Gastroesophageal sphincter (tissue), 4 donors: Measurements from ENCODE around the gene ACKR3. TPM values are rescaled to one million over a fixed set of nuclear protein-coding genes. Genes with fewer than 3 reads are reported as not detected.

Experiments
- ATAC-seq: fragments of 150-250 bp; one replicate; pipeline ENCODE4 v1.9.1; 2016; ENCODE audit warnings: mild to moderate bottlenecking, moderate library complexity
- H3K27ac ChIP-seq, 4 donors: fragments of 200-600 bp; sonication (generic) in 3 of 4; 1 replicate in 3 of 4; 2 replicates in 1 of 4; pipeline ENCODE4 v1.5.1; 2016 to 2019
- H3K27me3 ChIP-seq: fragments of 200-600 bp; sonication (generic); one replicate; pipeline ENCODE4 v1.5.1; 2019
- H3K36me3 ChIP-seq, 2 donors: fragments of 200-600 bp; sonication (generic); one replicate each; pipeline ENCODE4 v1.5.1; 2019; ENCODE audit warnings: control low read depth in 1 of 2
- H3K4me1 ChIP-seq, 3 donors: fragments of 200-600 bp; sonication (generic); 1 replicate in 2 of 3; 2 replicates in 1 of 3; pipeline ENCODE4 v1.5.1; 2016 to 2019; ENCODE audit warnings: control low read depth in 2 of 3
- H3K4me3 ChIP-seq, 2 donors: fragments of 200-600 bp; sonication (generic); one replicate each; pipeline ENCODE4 v1.5.1; 2019; ENCODE audit warnings: mild to moderate bottlenecking in 1 of 2, moderate library complexity in 1 of 2
- H3K9me3 ChIP-seq, 3 donors: fragments of 200-600 bp; sonication (generic); one replicate each; pipeline ENCODE4 v1.5.1; 2017 to 2019; ENCODE audit warnings: control low read depth in 2 of 3
- EP300 ChIP-seq: sonication (generic); formaldehyde crosslinking; IDR thresholded peaks from one replicate; pipeline ENCODE4 v1.6.1; 2017; ENCODE audit warnings: antibody characterized with exemption, mild to moderate bottlenecking
- POLR2A ChIP-seq, 2 donors: fragments of 450-650 bp; IDR thresholded peaks; one replicate each; pipeline ENCODE4 v1.6.1; 2017; ENCODE audit warnings: antibody characterized with exemption in 2 of 2, mild to moderate bottlenecking in 2 of 2, moderate library complexity in 1 of 2
- POLR2AphosphoS5 ChIP-seq: sonication (generic); formaldehyde crosslinking; IDR thresholded peaks from one replicate; pipeline ENCODE4 v1.6.1; 2017; ENCODE audit warnings: antibody characterized with exemption
- WGBS, 2 donors: methylation state at CpG; one replicate each; pipeline ENCODE4 v1.1.5; 2018; ENCODE audit warnings: low coverage in 1 of 2; 5-methylcytosine and 5-hydroxymethylcytosine counted together
- total RNA-seq, 4 donors: library from RNA; depleted of rRNA; stranded (reverse); fragments of >200 nt; gene quantifications; one replicate each; pipeline ENCODE4 v1.1.0, GENCODE V29; 2016
- TF ChIP-seq, protein P1 (sequence below), 4 experiments: fragments of 200-600 bp in 2 of 4; fragments of 450-650 bp in 2 of 4; sonication (generic) in 1 of 4; IDR thresholded peaks; one replicate each; pipeline ENCODE4 v1.5.1; 2017 to 2019; ENCODE audit warnings: antibody characterized with exemption in 4 of 4, mild to moderate bottlenecking in 2 of 4, moderate library complexity in 2 of 4

ACKR3 gene
- total RNA-seq, 4 donors from 2014 or later: 21.0 to 68.5 (median 42.5) TPM

DNA sequence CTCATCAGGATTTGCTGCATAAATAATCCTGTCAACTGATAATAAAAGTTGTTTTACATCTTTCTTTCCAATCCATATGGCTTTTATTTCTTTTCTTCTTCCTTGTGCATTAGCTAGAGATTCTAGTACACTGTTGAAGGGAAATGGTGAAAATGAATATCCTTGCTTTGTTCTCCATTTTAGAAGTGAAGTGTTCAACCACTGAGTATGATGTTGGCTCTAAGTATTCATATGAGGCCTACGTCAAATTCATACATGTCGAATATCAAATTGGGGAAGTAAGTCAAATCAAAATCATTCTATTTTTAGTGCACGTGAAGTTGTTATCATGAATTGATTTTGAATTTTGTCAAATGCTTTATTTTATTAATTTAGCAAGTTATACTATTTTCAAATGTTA lies 7.8 kb upstream of the ACKR3 start:
- no peaks in the 10 kb centered on the region for H3K36me3 ChIP-seq
- H3K4me3 ChIP-seq: no peak overlapping the region
- H3K4me1 ChIP-seq: peaks cover 0 to 13% (median 0%) of the 10 kb centered on the region in 3 donors
- H3K27ac ChIP-seq: no peak overlapping the region
- TF ChIP-seq, protein P1, sequence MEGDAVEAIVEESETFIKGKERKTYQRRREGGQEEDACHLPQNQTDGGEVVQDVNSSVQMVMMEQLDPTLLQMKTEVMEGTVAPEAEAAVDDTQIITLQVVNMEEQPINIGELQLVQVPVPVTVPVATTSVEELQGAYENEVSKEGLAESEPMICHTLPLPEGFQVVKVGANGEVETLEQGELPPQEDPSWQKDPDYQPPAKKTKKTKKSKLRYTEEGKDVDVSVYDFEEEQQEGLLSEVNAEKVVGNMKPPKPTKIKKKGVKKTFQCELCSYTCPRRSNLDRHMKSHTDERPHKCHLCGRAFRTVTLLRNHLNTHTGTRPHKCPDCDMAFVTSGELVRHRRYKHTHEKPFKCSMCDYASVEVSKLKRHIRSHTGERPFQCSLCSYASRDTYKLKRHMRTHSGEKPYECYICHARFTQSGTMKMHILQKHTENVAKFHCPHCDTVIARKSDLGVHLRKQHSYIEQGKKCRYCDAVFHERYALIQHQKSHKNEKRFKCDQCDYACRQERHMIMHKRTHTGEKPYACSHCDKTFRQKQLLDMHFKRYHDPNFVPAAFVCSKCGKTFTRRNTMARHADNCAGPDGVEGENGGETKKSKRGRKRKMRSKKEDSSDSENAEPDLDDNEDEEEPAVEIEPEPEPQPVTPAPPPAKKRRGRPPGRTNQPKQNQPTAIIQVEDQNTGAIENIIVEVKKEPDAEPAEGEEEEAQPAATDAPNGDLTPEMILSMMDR (IDR thresholded peaks at IDR 0.05): no peak
- no peak for TF ChIP-seq EP300
- TF ChIP-seq POLR2AphosphoS5: no peak
- no peak for TF ChIP-seq POLR2A (IDR thresholded peaks at IDR 0.05)
- no peak for ATAC-seq
- H3K27me3 ChIP-seq: no peaks in the 10 kb centered on the region
- 91 to 100% methylated on average over 3 of the region's 3 CpGs for WGBS, 2 donors
- no peaks in the 10 kb centered on the region for H3K9me3 ChIP-seq

DNA sequence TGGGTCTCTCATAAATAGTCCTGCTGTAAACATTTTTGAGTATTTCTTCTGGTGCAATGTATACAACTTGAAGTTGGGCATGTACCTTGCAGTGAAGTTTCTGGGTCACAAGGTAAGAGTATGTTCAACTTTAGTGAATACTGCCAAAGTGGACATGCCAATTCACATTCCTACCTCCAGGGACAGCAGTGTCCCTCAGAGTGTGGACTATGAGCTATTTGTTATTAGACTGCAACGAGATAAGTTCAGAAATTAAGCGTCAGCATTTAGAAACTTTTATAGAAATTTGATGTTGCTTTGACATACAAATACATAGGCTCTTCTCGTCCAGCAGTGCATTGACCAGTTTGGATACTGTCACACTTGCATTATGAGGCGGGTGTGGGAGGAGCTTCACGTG lies 7.2 kb upstream of the ACKR3 start:
- Histone ChIP-seq H3K27ac (no peak overlapping the region), H3K4me1 (peaks cover 0 to 19% (median 3%) of the 10 kb centered on the region in 3 donors), H3K4me3 (no peak overlapping the region), H3K36me3 (no peaks in the 10 kb centered on the region), H3K27me3 (no peaks in the 10 kb centered on the region), H3K9me3 (no peaks in the 10 kb centered on the region)
- TF ChIP-seq, protein P1 (IDR thresholded peaks at IDR 0.05): peak; percentile 57 to 72 (median 66)
- no peak for TF ChIP-seq POLR2A (IDR thresholded peaks at IDR 0.05)
- 68 to 95% methylated on average over 3 to 5 of the region's 5 CpGs for WGBS, 2 donors
- ATAC-seq: no peak

- TF ChIP-seq POLR2A (IDR thresholded peaks at IDR 0.05) (no peak), EP300 (no peak), POLR2AphosphoS5 (no peak)
- TF ChIP-seq, protein P1 (IDR thresholded peaks at IDR 0.05): no peak
- no peak for ATAC-seq
- no peak overlapping the region for H3K27ac ChIP-seq
- H3K4me3 ChIP-seq: no peak overlapping the region
- H3K27me3 ChIP-seq: no peaks in the 10 kb centered on the region
- H3K36me3 ChIP-seq: no peaks in the 10 kb centered on the region
- H3K9me3 ChIP-seq: no peaks in the 10 kb centered on the region
- peaks cover 0 to 34% (median 5%) of the 10 kb centered on the region in 3 donors for H3K4me1 ChIP-seq
- 100% methylated on average over 3 of the region's 4 CpGs; no CpG with 5 or more reads in 1 of the 2 donors for WGBS, 2 donors
These were observed 5.7 kb upstream of the ACKR3 start for GRCh38 chr2:236563953-236564352.

DNA sequence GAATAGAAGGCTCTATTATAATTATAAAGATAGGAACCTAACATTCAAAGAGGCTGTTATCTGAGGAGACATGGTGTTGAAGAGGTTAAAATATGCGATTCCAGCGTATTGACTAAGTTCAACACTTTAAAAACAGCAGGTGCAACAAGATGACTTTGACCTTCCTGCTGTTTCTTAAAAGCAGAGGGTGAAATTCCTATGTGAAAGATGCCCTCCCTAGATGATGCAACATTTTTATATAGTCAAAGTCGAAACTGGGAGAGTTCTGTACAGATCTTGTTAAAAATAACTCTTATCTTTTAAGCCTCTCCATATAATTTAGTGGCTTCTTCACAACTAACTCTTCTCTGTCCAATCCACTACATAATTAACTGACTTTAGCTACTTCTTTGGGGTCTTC lies 4.4 kb upstream of the ACKR3 start:
- TF ChIP-seq POLR2A (IDR thresholded peaks at IDR 0.05): no peak
- no peak for TF ChIP-seq EP300
- H3K36me3 ChIP-seq: no peaks in the 10 kb centered on the region
- no peak overlapping the region for H3K27ac ChIP-seq
- H3K4me3 ChIP-seq: no peak overlapping the region
- 75 to 85% methylated on average over 1 to 3 of the region's 3 CpGs for WGBS, 2 donors
- H3K27me3 ChIP-seq: no peaks in the 10 kb centered on the region
- peaks cover 0 to 46% (median 5%) of the 10 kb centered on the region in 3 donors for H3K4me1 ChIP-seq
- no peaks in the 10 kb centered on the region for H3K9me3 ChIP-seq
- ATAC-seq: no peak

DNA sequence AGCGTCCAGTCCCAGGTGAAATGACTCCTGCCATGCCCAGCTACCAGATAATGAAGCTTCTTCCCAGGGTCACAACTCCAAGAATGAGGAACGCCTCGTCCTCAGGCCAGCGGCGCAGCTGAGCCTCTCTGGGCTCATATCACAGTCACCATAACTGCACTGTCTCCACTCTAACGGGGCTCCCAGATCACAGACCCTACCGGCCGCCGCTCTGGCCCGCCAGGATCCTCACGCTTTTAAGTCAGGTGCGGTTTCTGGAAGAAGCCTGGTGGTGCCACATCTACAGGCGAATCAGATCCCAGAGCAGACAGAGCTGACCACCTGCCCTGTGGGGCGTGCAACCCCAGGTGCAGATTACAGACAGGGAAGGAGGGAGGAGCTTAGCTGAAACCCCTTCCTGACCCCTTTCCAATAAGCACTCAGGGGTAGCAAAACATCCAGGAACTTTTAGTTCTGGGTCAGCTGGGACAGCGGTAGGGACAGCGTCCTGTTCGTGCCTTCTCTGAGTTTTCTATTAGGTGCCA lies 3.7 kb upstream of the ACKR3 start:
- TF ChIP-seq, protein P1 (IDR thresholded peaks at IDR 0.05): no peak
- TF ChIP-seq EP300: no peak
- no peak for TF ChIP-seq POLR2AphosphoS5
- no peak for TF ChIP-seq POLR2A (IDR thresholded peaks at IDR 0.05)
- Histone ChIP-seq H3K27me3 (no peaks in the 10 kb centered on the region), H3K4me1 (peaks cover 0 to 54% (median 5%) of the 10 kb centered on the region in 3 donors), H3K4me3 (no peak overlapping the region), H3K9me3 (no peaks in the 10 kb centered on the region), H3K36me3 (no peaks in the 10 kb centered on the region), H3K27ac (peak overlapping the region in 1 of 4 donors; percentile 90)
- 93 to 100% methylated on average over 3 of the region's 17 CpGs for WGBS, 2 donors
- ATAC-seq: no peak
